ENCODE measurements around the gene MIDN.
A peak's percentile ranks its signal among the peaks of the same experiment; 100 is the strongest.

Gene MIDN

DNA sequence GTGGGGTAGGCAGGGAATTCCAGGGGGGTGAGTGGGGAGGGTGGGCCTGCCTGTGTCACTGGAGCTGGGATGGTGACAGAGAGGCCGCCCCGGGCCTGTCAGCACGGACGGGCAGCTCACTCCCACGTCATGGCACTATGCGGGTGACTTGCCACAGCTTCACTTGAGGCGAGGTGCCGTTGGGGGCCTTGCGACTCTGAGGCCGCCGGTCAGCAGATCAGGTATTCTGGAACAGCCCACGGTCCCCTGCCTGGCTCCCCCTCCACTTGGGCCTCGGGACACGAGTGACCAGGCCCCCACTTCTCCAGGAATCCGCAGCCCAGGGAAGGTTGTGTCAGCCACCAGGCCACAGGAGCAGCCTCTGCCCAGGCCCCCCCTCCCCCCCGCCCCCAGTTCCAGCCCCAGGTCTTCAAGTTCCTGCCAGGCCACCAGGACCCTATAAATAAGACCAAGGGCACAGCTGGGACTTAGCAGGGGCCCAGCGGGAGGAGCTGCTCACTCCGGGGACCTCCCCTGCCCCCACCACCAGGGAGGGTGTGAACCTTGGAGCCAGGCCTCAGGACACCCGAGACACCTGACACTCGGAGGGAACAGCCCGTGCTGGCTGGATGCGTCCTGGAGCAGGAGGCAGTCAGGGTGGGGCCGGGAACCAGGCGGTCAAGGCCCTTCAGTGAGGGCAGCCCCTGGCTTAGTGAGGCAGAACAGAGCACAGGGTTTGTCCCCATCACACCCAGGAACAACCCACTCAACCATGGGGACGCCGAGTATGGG lies 2.7 kb upstream of the MIDN start:
- TF ChIP-seq ZNF354C (tag by site-specific recombination; IDR thresholded peaks at IDR 0.05; ENCODE audit: borderline replicate concordance, low read depth) (no peak), SP2 (tag by site-specific recombination; IDR thresholded peaks at IDR 0.05) (0 out of 2 replicates have a peak, but pooled peaks have one; percentile 14), ZNF341 (tag by site-specific recombination; IDR thresholded peaks at IDR 0.05; ENCODE audit: low read depth) (peak; percentile 41; the same call in 1 of the 2 replicates), KLF8 (tag by site-specific recombination; IDR thresholded peaks at IDR 0.05) (peak; percentile 10; the same call in 1 of the 2 replicates), ZFHX2 (tag by site-specific recombination; conservative IDR thresholded peaks at IDR 0.05) (peak; percentile 5), ZIC2 (tag by site-specific recombination; IDR thresholded peaks at IDR 0.05) (peak; percentile 49), ZNF548 (tag by site-specific recombination; IDR thresholded peaks at IDR 0.05) (no peak), GLIS1 (tag by site-specific recombination; IDR thresholded peaks at IDR 0.05) (peak; percentile 37; the same call in 1 of the 2 replicates), ZNF510 (tag by site-specific recombination; IDR thresholded peaks at IDR 0.05; ENCODE audit: insufficient replicate concordance) (no peak), KLF1 (tag by site-specific recombination; IDR thresholded peaks at IDR 0.05) (peak; percentile 85), KLF10 (tag by site-specific recombination; IDR thresholded peaks at IDR 0.05) (no peak)
- TF ChIP-seq, protein P1, sequence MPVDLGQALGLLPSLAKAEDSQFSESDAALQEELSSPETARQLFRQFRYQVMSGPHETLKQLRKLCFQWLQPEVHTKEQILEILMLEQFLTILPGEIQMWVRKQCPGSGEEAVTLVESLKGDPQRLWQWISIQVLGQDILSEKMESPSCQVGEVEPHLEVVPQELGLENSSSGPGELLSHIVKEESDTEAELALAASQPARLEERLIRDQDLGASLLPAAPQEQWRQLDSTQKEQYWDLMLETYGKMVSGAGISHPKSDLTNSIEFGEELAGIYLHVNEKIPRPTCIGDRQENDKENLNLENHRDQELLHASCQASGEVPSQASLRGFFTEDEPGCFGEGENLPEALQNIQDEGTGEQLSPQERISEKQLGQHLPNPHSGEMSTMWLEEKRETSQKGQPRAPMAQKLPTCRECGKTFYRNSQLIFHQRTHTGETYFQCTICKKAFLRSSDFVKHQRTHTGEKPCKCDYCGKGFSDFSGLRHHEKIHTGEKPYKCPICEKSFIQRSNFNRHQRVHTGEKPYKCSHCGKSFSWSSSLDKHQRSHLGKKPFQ (tag by site-specific recombination; IDR thresholded peaks at IDR 0.05): peak; percentile 81
- TF ChIP-seq, protein P2, sequence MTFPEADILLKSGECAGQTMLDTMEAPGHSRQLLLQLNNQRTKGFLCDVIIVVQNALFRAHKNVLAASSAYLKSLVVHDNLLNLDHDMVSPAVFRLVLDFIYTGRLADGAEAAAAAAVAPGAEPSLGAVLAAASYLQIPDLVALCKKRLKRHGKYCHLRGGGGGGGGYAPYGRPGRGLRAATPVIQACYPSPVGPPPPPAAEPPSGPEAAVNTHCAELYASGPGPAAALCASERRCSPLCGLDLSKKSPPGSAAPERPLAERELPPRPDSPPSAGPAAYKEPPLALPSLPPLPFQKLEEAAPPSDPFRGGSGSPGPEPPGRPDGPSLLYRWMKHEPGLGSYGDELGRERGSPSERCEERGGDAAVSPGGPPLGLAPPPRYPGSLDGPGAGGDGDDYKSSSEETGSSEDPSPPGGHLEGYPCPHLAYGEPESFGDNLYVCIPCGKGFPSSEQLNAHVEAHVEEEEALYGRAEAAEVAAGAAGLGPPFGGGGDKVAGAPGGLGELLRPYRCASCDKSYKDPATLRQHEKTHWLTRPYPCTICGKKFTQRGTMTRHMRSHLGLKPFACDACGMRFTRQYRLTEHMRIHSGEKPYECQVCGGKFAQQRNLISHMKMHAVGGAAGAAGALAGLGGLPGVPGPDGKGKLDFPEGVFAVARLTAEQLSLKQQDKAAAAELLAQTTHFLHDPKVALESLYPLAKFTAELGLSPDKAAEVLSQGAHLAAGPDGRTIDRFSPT (tag by site-specific recombination; IDR thresholded peaks at IDR 0.05): no peak
- TF ChIP-seq, protein P3, sequence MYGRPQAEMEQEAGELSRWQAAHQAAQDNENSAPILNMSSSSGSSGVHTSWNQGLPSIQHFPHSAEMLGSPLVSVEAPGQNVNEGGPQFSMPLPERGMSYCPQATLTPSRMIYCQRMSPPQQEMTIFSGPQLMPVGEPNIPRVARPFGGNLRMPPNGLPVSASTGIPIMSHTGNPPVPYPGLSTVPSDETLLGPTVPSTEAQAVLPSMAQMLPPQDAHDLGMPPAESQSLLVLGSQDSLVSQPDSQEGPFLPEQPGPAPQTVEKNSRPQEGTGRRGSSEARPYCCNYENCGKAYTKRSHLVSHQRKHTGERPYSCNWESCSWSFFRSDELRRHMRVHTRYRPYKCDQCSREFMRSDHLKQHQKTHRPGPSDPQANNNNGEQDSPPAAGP (tag by site-specific recombination; IDR thresholded peaks at IDR 0.05): peak; percentile 25; the same call in 1 of the 2 replicates
- TF ChIP-seq, protein P4, sequence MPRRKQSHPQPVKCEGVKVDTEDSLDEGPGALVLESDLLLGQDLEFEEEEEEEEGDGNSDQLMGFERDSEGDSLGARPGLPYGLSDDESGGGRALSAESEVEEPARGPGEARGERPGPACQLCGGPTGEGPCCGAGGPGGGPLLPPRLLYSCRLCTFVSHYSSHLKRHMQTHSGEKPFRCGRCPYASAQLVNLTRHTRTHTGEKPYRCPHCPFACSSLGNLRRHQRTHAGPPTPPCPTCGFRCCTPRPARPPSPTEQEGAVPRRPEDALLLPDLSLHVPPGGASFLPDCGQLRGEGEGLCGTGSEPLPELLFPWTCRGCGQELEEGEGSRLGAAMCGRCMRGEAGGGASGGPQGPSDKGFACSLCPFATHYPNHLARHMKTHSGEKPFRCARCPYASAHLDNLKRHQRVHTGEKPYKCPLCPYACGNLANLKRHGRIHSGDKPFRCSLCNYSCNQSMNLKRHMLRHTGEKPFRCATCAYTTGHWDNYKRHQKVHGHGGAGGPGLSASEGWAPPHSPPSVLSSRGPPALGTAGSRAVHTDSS (tag by site-specific recombination; IDR thresholded peaks at IDR 0.05): no peak
- Histone ChIP-seq H3K36me3 (ENCODE audit: control insufficient read depth in 2 of 2, insufficient read depth in 1 of 2, low read length in 2 of 2) (peaks cover 0 to 11% of the 10 kb centered on the region in 2 experiments; a peak in 1 of 3 replicates), H3K4me1 (ENCODE audit: control insufficient read depth, insufficient read depth, low read length) (peaks cover 8% of the 10 kb centered on the region), H3K27ac (ENCODE audit: extremely low read depth, low read depth, low read length) (no peak overlapping the region), H3K9me3 (ENCODE audit: control insufficient read depth, insufficient read depth, low read depth, low read length) (no peaks in the 10 kb centered on the region), H3K4me3 (ENCODE audit: low read depth, low read length) (no peak overlapping the region)
- POLR2A ChIA-PET: interaction anchor here (2.8 to 7.7 kb wide), 3 partner anchors 15 to 24 kb away, joined by 29 to 231 read pairs (median 128); partner anchors contain the start of gene CIRBP
- CTCF ChIA-PET: interaction anchor here (0.6 to 5.5 kb wide), 4 partner anchors 19 to 239 kb away, joined by 3 to 299 read pairs (median 3); partner anchors contain the start of gene CIRBP
